Cardiac atrium fibroblast (primary cell): ENCODE measurements around the gene CLEC4M. TPM values are rescaled to one million over a fixed set of nuclear protein-coding genes. Genes with fewer than 3 reads are reported as not detected.

Source experiments
- total RNA-seq: library from RNA; depleted of rRNA; stranded (reverse); fragments of >200 nt; gene quantifications from 2 replicates; pipeline ENCODE4 v1.2.3, GENCODE V29; 2015

The CLEC4M gene, protein sequence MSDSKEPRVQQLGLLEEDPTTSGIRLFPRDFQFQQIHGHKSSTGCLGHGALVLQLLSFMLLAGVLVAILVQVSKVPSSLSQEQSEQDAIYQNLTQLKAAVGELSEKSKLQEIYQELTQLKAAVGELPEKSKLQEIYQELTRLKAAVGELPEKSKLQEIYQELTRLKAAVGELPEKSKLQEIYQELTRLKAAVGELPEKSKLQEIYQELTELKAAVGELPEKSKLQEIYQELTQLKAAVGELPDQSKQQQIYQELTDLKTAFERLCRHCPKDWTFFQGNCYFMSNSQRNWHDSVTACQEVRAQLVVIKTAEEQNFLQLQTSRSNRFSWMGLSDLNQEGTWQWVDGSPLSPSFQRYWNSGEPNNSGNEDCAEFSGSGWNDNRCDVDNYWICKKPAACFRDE
- not detected in 2 replicates for total RNA-seq

DNA sequence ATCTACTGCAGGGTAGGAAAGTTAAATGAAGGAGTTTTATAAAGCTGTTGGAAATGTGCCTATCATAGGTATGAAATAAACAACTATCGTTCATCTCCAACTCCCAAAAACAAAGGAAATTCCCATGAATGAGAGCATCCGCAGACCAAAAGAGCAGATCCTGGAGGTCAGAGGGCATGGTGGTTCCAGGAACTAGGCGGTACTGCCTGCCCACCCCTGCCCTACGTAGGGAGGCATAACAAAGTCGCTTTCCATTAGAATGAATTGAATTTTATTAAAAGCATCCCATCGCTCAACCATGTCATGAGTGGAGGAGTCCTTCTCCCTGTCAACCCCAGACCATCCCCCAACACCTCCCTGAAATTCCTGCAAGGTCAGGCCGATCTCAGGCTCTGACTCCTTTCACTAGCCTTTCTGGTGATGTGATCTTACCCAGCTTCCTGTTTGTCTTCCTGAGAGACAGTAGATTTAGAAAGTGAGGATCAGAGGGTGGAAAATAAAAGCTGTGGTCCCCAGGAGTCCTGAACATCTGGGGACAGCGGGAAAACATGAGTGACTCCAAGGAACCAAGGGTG is at the start of gene CLEC4M:
Gene CLEC4M, plus strand, starts transcription at position 525 of the 575 bp plus-strand sequence. Its CDS starts 24 bp downstream, at position 549.

DNA sequence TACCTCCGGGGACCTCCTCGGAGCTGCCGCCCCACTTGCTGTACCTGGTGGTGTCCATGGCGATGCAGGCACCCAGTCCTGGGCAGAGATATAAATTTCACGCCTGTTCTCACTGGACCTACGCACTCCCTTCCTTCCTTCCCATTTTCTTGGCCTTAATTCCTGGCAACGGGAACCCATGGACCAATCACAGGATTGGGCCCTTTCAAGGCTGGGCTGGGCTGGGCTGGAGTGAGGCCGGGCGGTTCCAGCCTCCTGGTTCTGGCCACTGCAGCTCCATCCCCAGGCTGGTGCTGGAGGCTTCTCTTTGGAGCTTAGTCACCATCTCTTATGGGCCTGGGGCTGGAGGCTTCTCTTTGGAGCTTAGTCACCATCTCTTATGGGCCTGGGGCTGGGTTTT is 31.0 kb upstream of the CLEC4M start, which contains the start of gene CLEC4G:
Gene CLEC4G, minus strand, starts transcription at position 66 of the 400 bp plus-strand sequence. Its CDS starts 8 bp downstream, at position 58.

DNA sequence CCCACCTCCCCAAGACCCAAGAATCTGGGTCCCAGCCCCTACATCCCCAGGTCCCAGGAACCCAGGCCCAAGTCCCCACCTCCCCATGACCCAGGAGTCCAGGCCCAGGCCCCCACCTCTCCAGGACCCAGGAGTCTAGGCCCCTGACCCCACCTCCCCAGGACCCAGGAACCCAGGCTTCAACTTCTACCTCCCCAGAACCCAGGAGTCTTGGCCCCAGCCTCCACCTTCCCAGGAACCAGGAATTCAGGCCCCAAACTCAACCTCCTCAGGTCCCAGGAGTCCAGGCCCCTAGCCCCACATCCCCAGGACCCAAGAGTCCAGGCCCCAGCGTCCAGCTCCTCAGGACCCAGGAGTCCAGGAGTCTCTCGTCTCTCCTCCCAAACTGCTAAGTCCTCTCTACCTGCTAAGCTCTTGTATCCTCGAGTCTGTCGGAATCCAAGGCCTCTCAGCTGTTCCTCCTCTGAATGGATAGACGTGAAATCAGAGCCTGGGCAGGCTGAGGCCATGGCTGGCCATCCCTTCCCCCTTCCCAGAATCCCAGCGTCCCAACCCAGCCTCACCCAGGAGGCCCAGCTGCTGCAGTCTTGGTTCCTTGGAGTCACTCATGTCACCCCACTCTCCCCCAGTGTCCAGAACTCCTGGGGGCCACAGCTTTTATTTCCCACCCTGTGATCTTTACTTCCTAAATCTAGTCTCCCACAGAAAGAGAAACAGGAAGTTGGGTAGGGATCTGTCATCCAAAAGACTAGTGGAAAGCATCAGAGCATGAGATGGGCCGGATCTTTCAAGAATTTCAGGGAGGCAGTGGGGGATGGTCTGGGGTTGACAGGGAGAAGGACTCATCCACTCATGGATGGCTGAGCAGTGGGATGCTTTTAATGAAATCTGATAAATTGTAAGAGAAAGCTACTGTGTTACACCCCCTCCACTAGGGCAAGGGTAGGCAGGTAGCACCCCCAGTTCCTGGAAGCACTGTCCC is 15.8 kb upstream of the CLEC4M start, which contains the start of gene CD209:
Gene CD209, minus strand, starts transcription at position 632 of the 982 bp plus-strand sequence. Its CDS starts 23 bp downstream, at position 609.

Other genes starting within 250 kb of the CLEC4M start
- 43.9 and 50.9 TPM in 2 replicates for gene ZNF358, start 247.1 kb upstream of the CLEC4M start, total RNA-seq
- gene MCOLN1, start 240.6 kb upstream of the CLEC4M start, total RNA-seq = 8.3 and 14.9 TPM in 2 replicates
- 63.4 and 71.9 TPM in 2 replicates for gene PNPLA6, start 227.5 kb upstream of the CLEC4M start, total RNA-seq
- gene CAMSAP3, start 167.4 kb upstream of the CLEC4M start, total RNA-seq = under 0.01 TPM in 1 of 2 replicates, not detected in the other
- 24.3 and 33.9 TPM in 2 replicates for gene XAB2, start 133.7 kb upstream of the CLEC4M start, total RNA-seq
- gene PET100, start 133.4 kb upstream of the CLEC4M start, total RNA-seq = 5.6 and 19.8 TPM in 2 replicates
- gene PCP2, start 129.5 kb upstream of the CLEC4M start, total RNA-seq = not detected in 2 replicates
- 27.7 and 33.0 TPM in 2 replicates for gene STXBP2, start 126.1 kb upstream of the CLEC4M start, total RNA-seq
- not detected in 2 replicates for gene RETN, start 94.2 kb upstream of the CLEC4M start, total RNA-seq
- gene MCEMP1, start 86.2 kb upstream of the CLEC4M start, total RNA-seq = not detected in 2 replicates
- gene TRAPPC5, start 82.4 kb upstream of the CLEC4M start, total RNA-seq = 68.4 and 130 TPM in 2 replicates
- not detected in 2 replicates for gene FCER2, start 61.1 kb upstream of the CLEC4M start, total RNA-seq
- not detected in 2 replicates for gene CLEC4G, start 31.1 kb upstream of the CLEC4M start, total RNA-seq
- not detected in 2 replicates for gene CD209, start 15.7 kb upstream of the CLEC4M start, total RNA-seq
- gene EVI5L, start 67.0 kb downstream of the CLEC4M start, total RNA-seq = 18.1 and 18.2 TPM in 2 replicates
- not detected in 2 replicates for gene PRR36, start 111.1 kb downstream of the CLEC4M start, total RNA-seq
- gene LRRC8E, start 125.3 kb downstream of the CLEC4M start, total RNA-seq = 5.6 and 5.7 TPM in 2 replicates
- 8.5 and 10.0 TPM in 2 replicates for gene MAP2K7, start 140.6 kb downstream of the CLEC4M start, total RNA-seq
- gene TGFBR3L, start 151.6 kb downstream of the CLEC4M start, total RNA-seq = 0.16 TPM in 1 of 2 replicates, not detected in the other
- gene SNAPC2, start 157.1 kb downstream of the CLEC4M start, total RNA-seq = 31.8 and 34.7 TPM in 2 replicates
- gene CTXN1, start 162.9 kb downstream of the CLEC4M start, total RNA-seq = 0.18 and 1.8 TPM in 2 replicates
- gene TIMM44, start 180.4 kb downstream of the CLEC4M start, total RNA-seq = 41.0 and 45.7 TPM in 2 replicates
- 21.7 and 28.2 TPM in 2 replicates for gene ELAVL1, start 242.4 kb downstream of the CLEC4M start, total RNA-seq